ENCODE measurements around the gene DLL3.

Gene DLL3

DNA sequence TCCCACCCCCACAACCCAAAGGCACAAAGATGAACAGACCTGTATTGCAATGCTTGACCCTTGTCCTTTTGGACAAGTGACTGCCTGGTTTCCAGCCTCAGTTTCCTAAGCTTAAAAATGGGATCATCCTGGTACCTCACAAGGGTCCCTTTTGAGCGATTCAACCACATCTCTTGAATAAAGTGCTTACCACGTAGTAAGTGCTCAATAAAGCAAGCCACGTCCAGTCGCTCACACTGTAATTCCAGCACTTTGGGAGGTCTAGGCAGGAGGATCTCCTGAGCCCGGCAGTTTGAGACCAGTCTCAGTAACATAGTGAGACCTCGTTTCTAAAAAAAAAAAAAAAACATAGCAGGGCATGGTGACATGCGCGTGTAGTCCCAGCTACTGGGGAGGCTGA, 1.2 kb downstream of the DLL3 start:
- no peak overlapping the region for H3K4me3 ChIP-seq
- TF ChIP-seq CTCF (IDR thresholded peaks at IDR 0.05): no peak
- DNase-seq (ENCODE audit: low spot score): no peak
- no peak overlapping the region for H3K27ac ChIP-seq

DNA sequence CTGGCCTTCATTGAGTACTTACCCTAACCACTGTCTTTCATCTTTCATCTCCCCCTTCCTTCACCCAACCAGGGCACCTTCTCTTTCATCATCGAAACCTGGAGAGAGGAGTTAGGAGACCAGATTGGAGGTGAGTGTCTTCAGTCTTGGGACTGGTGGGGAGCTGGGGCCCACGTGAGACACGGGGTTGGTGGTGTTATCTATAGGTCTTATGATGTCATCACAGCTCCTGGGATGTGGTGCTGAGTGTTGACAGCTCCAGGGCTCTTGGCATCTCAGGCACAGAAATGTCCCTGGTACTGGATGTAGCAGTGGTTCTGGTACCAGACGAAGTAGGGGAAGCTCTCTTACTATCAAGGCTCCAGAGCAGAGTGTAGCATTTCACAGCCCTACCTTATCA, 1.8 kb downstream of the DLL3 start:
- no peak for TF ChIP-seq CTCF (IDR thresholded peaks at IDR 0.05)
- H3K27ac ChIP-seq: no peak overlapping the region
- no peak overlapping the region for H3K4me3 ChIP-seq
- no peak for DNase-seq (ENCODE audit: low spot score)

GRCh38 chr19:39501340-39501739, 2.6 kb downstream of the DLL3 start:
- TF ChIP-seq CTCF (IDR thresholded peaks at IDR 0.05): no peak
- H3K4me3 ChIP-seq: no peak overlapping the region
- DNase-seq (ENCODE audit: low spot score): no peak
- H3K27ac ChIP-seq: no peak overlapping the region

GRCh38 chr19:39502640-39503417, 4.1 kb downstream of the DLL3 start:
- TF ChIP-seq CTCF (IDR thresholded peaks at IDR 0.05): peak; percentile 51
- no peak for DNase-seq (ENCODE audit: low spot score)
- H3K4me3 ChIP-seq: peak overlapping the region; percentile 14
- H3K27ac ChIP-seq: no peak overlapping the region

DNA sequence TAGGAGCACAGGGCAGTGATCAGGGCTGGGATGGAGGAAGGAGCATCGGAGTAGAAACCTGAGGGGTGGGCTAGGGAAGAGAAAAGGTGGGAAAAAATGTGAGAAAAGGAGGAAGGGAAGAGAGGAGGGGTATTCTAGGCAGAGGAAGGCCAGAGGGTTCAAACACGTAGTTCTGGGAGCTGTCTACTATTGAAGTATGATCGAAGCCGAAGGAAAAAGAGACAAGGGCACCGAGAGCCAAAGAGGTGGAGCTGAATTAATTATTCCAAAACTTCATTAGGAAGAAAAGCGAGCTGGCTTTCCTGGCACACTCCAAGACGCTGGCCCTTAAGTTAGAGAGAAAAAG, 7.8 kb downstream of the DLL3 start:
- TF ChIP-seq CTCF (IDR thresholded peaks at IDR 0.05): no peak
- no peak for DNase-seq (ENCODE audit: low spot score)
- Histone ChIP-seq H3K27ac (no peak overlapping the region), H3K4me3 (peak overlapping the region; percentile 64)

- TF ChIP-seq CTCF (IDR thresholded peaks at IDR 0.05): no peak
- no peak overlapping the region for H3K27ac ChIP-seq
- DNase-seq (ENCODE audit: low spot score): no peak
- H3K4me3 ChIP-seq: peak overlapping the region; percentile 64
These were observed 8.4 kb downstream of the DLL3 start for GRCh38 chr19:39506944-39507714.

Data from coronary artery (tissue), 2 donors.